RWPE2 (cell line): Measurements from ENCODE around the gene APOM.

Experiments
- ATAC-seq: fragments of 200-7000 bp; cut with Tn5 transposase; 3 replicates; pipeline ENCODE4 v1.9.1; 2021; ENCODE audit warnings: low read depth
- DNase-seq: peaks from one replicate; pipeline ENCODE4 v3.0.0-alpha.2; 2020; ENCODE audit warnings: low spot score
- H3K27ac ChIP-seq: fragments of 450-650 bp; 2 replicates; pipeline ENCODE4 v1.5.1; 2017; ENCODE audit warnings: mild to moderate bottlenecking; ENCODE audit not compliant: poor library complexity, severe bottlenecking
- H3K27me3 ChIP-seq: fragments of 250-450 bp; sonication (Bioruptor Pico); 2 replicates; pipeline ENCODE4 v1.5.1; 2021; ENCODE audit warnings: mild to moderate bottlenecking, moderate library complexity; ENCODE audit not compliant: insufficient read depth, poor library complexity, severe bottlenecking
- H3K36me3 ChIP-seq: fragments of 250-450 bp; sonication (Bioruptor Pico); 2 replicates; pipeline ENCODE4 v1.5.1; 2020; ENCODE audit warnings: low read depth, mild to moderate bottlenecking, moderate library complexity
- H3K4me1 ChIP-seq: fragments of 250-450 bp; sonication (Bioruptor Pico); 2 replicates; pipeline ENCODE4 v1.5.1; 2021; ENCODE audit warnings: mild to moderate bottlenecking, moderate library complexity; ENCODE audit not compliant: insufficient read depth, poor library complexity, severe bottlenecking
- H3K4me3 ChIP-seq: fragments of 250-450 bp; sonication (Bioruptor Pico); 2 replicates; pipeline ENCODE4 v1.5.1; 2021; ENCODE audit warnings: mild to moderate bottlenecking, moderate library complexity; ENCODE audit not compliant: severe bottlenecking
- H3K9me3 ChIP-seq: fragments of 250-450 bp; sonication (Bioruptor Pico); 2 replicates; pipeline ENCODE4 v1.5.1; 2021; ENCODE audit warnings: mild to moderate bottlenecking, moderate library complexity; ENCODE audit not compliant: severe bottlenecking
- TF ChIP-seq, protein P1 (sequence below): fragments of 450-650 bp; IDR thresholded peaks from one replicate; pipeline ENCODE4 v1.5.1; 2017; ENCODE audit warnings: mild to moderate bottlenecking, moderate library complexity; ENCODE audit not compliant: poor library complexity, severe bottlenecking

Gene APOM

GRCh38 chr6:31660381-31661261 is 4.9 kb downstream of the APOM start, which contains the start of gene C6orf47:
C6orf47 (minus strand) TSS chr6:31660778; CDS start chr6:31659947, 831 bp downstream.
- H3K36me3 ChIP-seq = peaks cover 11% of the 10 kb centered on the region
- peak within 1 kb of the TSS; percentile 50 for H3K4me3 ChIP-seq
- no peaks in the 10 kb centered on the region for H3K9me3 ChIP-seq
- peak; percentile 86 for DNase-seq
- peak within 1 kb of the TSS; percentile 68 for H3K27ac ChIP-seq
- no peaks in the 10 kb centered on the region for H3K27me3 ChIP-seq
- peaks cover 13% of the 10 kb centered on the region for H3K4me1 ChIP-seq
- peak; percentile 82 for ATAC-seq
- TF ChIP-seq, protein P1, sequence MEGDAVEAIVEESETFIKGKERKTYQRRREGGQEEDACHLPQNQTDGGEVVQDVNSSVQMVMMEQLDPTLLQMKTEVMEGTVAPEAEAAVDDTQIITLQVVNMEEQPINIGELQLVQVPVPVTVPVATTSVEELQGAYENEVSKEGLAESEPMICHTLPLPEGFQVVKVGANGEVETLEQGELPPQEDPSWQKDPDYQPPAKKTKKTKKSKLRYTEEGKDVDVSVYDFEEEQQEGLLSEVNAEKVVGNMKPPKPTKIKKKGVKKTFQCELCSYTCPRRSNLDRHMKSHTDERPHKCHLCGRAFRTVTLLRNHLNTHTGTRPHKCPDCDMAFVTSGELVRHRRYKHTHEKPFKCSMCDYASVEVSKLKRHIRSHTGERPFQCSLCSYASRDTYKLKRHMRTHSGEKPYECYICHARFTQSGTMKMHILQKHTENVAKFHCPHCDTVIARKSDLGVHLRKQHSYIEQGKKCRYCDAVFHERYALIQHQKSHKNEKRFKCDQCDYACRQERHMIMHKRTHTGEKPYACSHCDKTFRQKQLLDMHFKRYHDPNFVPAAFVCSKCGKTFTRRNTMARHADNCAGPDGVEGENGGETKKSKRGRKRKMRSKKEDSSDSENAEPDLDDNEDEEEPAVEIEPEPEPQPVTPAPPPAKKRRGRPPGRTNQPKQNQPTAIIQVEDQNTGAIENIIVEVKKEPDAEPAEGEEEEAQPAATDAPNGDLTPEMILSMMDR = no peak

DNA sequence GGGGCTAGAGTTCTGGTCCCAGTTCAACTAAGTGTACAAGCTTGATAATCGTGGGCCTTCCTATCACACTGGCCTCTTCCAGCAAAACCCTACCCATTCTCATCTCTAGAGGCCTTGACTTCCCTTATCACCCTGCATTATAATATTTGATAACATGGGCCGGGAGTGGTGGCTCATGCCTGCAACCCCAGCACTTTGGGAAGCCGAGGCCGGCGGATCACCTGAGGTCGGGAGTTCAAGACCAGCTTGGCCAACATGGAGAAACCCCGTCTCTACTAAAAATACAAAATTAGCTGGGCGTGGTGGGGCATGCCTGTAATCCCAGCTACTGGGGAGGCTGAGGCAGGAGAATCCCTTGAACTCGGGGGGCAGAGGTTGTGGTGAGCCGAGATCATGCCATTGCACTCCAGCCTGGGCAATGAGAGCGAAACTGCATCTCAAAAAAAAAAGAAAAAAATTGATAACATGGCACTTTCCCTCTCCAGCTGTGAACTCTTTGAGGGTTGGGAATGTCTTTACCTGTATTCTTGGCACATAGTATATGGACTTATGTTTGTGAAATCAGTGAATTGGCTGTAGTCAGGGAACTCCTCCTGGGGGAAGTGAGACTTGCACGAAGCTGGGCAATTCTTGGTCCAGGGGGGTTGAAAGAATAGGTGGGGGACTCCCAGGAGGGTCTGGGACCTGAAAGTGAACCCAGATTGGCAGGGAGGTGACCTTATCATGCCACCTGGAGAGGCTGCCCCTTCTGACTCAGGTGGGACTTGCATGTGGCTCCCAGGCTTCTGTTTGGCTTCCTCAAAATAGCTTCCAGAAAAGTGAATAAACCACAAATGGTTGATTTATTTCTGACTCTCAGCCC is 5.8 kb downstream of the APOM start:
- no peak for DNase-seq
- Histone ChIP-seq H3K9me3 (no peaks in the 10 kb centered on the region), H3K4me1 (peaks cover 13% of the 10 kb centered on the region), H3K27ac (peak overlapping the region; percentile 68), H3K27me3 (no peaks in the 10 kb centered on the region), H3K4me3 (no peak overlapping the region), H3K36me3 (peaks cover 11% of the 10 kb centered on the region)
- TF ChIP-seq, protein P1 = no peak
- no peak for ATAC-seq

- Histone ChIP-seq H3K9me3 (no peaks in the 10 kb centered on the region), H3K27ac (no peak overlapping the region), H3K4me1 (peaks cover 13% of the 10 kb centered on the region), H3K36me3 (peaks cover 17% of the 10 kb centered on the region), H3K27me3 (no peaks in the 10 kb centered on the region), H3K4me3 (no peak overlapping the region)
- DNase-seq = no peak
- no peak for ATAC-seq
- TF ChIP-seq, protein P1 = no peak
These were observed 6.5 kb downstream of the APOM start for GRCh38 chr6:31662124-31662723.

DNA sequence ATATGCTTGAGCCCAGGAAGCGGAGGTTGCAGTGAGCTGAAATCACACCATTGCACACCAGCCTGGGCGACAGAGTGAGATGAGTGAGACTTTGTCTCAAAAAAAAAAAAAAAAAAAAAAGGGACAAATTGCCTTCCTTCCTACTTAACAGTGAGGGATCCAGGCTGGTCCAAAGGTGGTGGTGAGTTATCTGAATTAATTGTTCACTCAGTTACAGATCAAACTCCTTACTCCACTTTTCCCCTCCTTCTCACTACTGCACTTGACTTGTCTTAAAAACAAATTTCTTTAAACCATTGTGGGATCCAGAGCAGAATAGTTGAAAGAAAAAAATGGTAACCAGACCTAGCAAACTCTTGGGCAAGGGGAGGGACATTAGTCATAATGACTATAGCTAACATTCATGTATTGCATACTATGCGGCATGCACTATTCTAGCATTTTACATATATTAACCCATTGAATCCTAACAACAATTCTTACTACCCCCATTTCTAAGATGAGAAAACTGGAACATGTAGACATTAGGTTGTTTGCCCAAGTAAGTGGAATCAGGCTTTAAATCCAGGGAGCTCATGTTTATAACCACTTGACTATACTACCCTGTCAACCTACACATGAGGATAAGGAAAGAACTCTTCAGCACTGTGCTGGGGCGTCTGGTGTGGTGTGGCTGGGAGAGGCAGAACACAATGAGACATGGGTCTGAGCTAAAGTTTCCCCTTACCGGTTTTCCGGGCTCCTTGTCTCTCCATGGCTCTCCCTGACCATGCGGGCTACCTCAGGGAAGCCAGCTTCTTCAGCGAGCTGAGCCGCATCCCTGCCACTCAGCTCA is 7.6 kb downstream of the APOM start:
- TF ChIP-seq, protein P1 = no peak
- Histone ChIP-seq H3K4me3 (peak overlapping the region; percentile 77), H3K9me3 (no peaks in the 10 kb centered on the region), H3K27me3 (no peaks in the 10 kb centered on the region), H3K36me3 (peaks cover 28% of the 10 kb centered on the region), H3K27ac (peak overlapping the region; percentile 90), H3K4me1 (peaks cover 13% of the 10 kb centered on the region)
- no peak for ATAC-seq
- no peak for DNase-seq
